ENCODE measurements around the gene LSAMP. TPM values are rescaled to one million over a fixed set of nuclear protein-coding genes. Genes with fewer than 3 reads are reported as not detected.

The LSAMP gene
- total and polyA plus RNA-seq, 2 of the 8 experiments (the other 6 are each of a cell fraction or from before 2014, with no cell fraction given), result 1.8 to 5.7 TPM

GRCh38 chr3:116322750-116323375, 122.4 kb downstream of the LSAMP start:
- H3K4me1 ChIP-seq (replicated peaks in 1 of 4; ENCODE audit: control insufficient read depth in 3 of 4, insufficient read depth in 4 of 4, low read length in 3 of 4), result no peaks in the 10 kb centered on the region
- no peaks in the 10 kb centered on the region for H3K23me2 ChIP-seq (ENCODE audit: low read depth, low read length)
- no peaks in the 10 kb centered on the region for H3K27me3 ChIP-seq (replicated peaks in 1 of 4; ENCODE audit: control insufficient read depth in 3 of 4, extremely low read depth in 1 of 4, insufficient read depth in 3 of 4, low read length in 3 of 4)
- H3K79me1 ChIP-seq (ENCODE audit: low read depth, low read length), result no peaks in the 10 kb centered on the region
- H3K4me3 ChIP-seq (ENCODE audit: extremely low read depth in 1 of 4, insufficient read depth in 2 of 4, low read depth in 3 of 4, low read length in 4 of 4), result no peak overlapping the region
- H4K20me1 ChIP-seq (replicated peaks in 1 of 2; ENCODE audit: control insufficient read depth in 1 of 2, insufficient read depth in 2 of 2, low read length in 2 of 2), result no peaks in the 10 kb centered on the region
- no peaks in the 10 kb centered on the region for H3K9me3 ChIP-seq (ENCODE audit: insufficient read depth in 2 of 2, low read depth in 1 of 2, low read length in 1 of 2)
- H2BK120ac ChIP-seq (replicated peaks; ENCODE audit: low read depth, low read length), result no peak overlapping the region
- H4K8ac ChIP-seq (ENCODE audit: extremely low read depth, insufficient read depth, low read length), result no peak overlapping the region
- no peak overlapping the region for H2BK5ac ChIP-seq (ENCODE audit: low read depth, low read length)
- 86 to 100% methylated on average over 1 to 2 of the region's 2 CpGs for WGBS, 2 experiments (ENCODE audit: extremely low coverage in 1 of 2, insufficient coverage in 1 of 2, insufficient read length in 1 of 2, insufficient replicate concordance in 2 of 2, low coverage in 1 of 2, low lambda C conversion rate in 2 of 2, missing lambda C conversion rate in 1 of 2)
- DNase-seq (ENCODE audit: low read depth in 1 of 2, low spot score in 2 of 2), result no peak
- CTCF ChIA-PET (ENCODE audit: partially characterized antibody), result interaction anchor here (0.7 kb wide), 1 partner anchor 16 kb away, joined by 3 read pairs; no protein-coding TSS in a partner anchor
- no peak overlapping the region for H3K4ac ChIP-seq (replicated peaks; ENCODE audit: insufficient read length, low read depth, low read length)
- H3K23ac ChIP-seq (ENCODE audit: insufficient read length), result no peak overlapping the region
- no peak overlapping the region for H3K27ac ChIP-seq (ENCODE audit: low read depth, low read length)
- no peak overlapping the region for H3K14ac ChIP-seq (ENCODE audit: insufficient read length)
- H2BK20ac ChIP-seq (ENCODE audit: low read length), result no peak overlapping the region
- no peak overlapping the region for H3K4me2 ChIP-seq (ENCODE audit: insufficient read depth in 1 of 2, low read depth in 2 of 2, low read length in 2 of 2)
- no peak overlapping the region for H2AK5ac ChIP-seq (ENCODE audit: low read depth, low read length)
- no peak for FAIRE-seq
- no peak overlapping the region for H2AFZ ChIP-seq (ENCODE audit: low read length)
- H3K9ac ChIP-seq (replicated peaks in 1 of 4; ENCODE audit: extremely low read depth in 1 of 4, low read depth in 3 of 4, low read length in 3 of 4), result no peak overlapping the region
- H3K79me2 ChIP-seq (ENCODE audit: control insufficient read depth in 1 of 2, insufficient read depth in 2 of 2, low read length in 2 of 2), result no peaks in the 10 kb centered on the region
- no peaks in the 10 kb centered on the region for H3K36me3 ChIP-seq (ENCODE audit: control insufficient read depth in 2 of 4, insufficient read depth in 4 of 4, low read length in 3 of 4)
- no peak overlapping the region for H4K91ac ChIP-seq (replicated peaks; ENCODE audit: insufficient read length, low read length)
- H3K56ac ChIP-seq (replicated peaks; ENCODE audit: insufficient read length, low read depth, low read length), result no peak overlapping the region
- no peak overlapping the region for H3K18ac ChIP-seq (ENCODE audit: extremely low read depth, low read length)
- POLR2A ChIA-PET (ENCODE audit: partially characterized antibody), result no interaction called here
- no peak overlapping the region for H2BK12ac ChIP-seq (ENCODE audit: low read depth, low read length)
- no peak overlapping the region for H4K5ac ChIP-seq (ENCODE audit: insufficient read length, low read depth, low read length)
- H2BK15ac ChIP-seq (ENCODE audit: low read length), result no peak overlapping the region
- TF ChIP-seq GTF2F1 (IDR thresholded peaks at IDR 0.05; ENCODE audit: borderline replicate concordance, low read depth, low read length) (no peak), RXRA (IDR thresholded peaks at IDR 0.05; ENCODE audit: insufficient read depth, low read depth, low read length) (no peak), SUZ12 (IDR thresholded peaks at IDR 0.05; ENCODE audit: low read length) (no peak), BACH1 (IDR thresholded peaks at IDR 0.05; ENCODE audit: low read length) (no peak), CTBP2 (IDR thresholded peaks at IDR 0.05; ENCODE audit: borderline replicate concordance, insufficient read depth, insufficient read length, low read length) (no peak), KDM5A (IDR thresholded peaks at IDR 0.05; ENCODE audit: low read length) (no peak), PHF8 (conservative IDR thresholded peaks at IDR 0.05; ENCODE audit: low read depth, low read length) (no peak), KDM1A (IDR thresholded peaks at IDR 0.05; ENCODE audit: borderline replicate concordance, low read length) (no peak), TEAD4 (IDR thresholded peaks at IDR 0.05; ENCODE audit: low read depth, low read length) (no peak), EZH2 (IDR thresholded peaks at IDR 0.05; ENCODE audit: low read depth, low read length, severe bottlenecking) (no peak), RAD21 (IDR thresholded peaks at IDR 0.05 in 1 of 2, conservative IDR thresholded peaks at IDR 0.05 in 1 of 2; ENCODE audit: low read depth in 2 of 2, low read length in 2 of 2) (no peak), TBP (IDR thresholded peaks at IDR 0.05; ENCODE audit: low read depth, low read length) (no peak), JUN (IDR thresholded peaks at IDR 0.05; ENCODE audit: low read depth, low read length) (no peak), FOSL1 (IDR thresholded peaks at IDR 0.05; ENCODE audit: insufficient read depth, low read depth, low read length) (no peak)

Data from H1 (cell line).